Cerebellar cortex (tissue), 1 donor: ENCODE measurements around the gene PDE3A.

Experiments
- DNase-seq: peaks from one replicate; pipeline ENCODE4 v3.0.0-alpha.2; 2015; ENCODE audit warnings: low spot score

PDE3A gene

GRCh38 chr12:20458011-20458410 is 89.7 kb downstream of the PDE3A start:
- DNase-seq, result no peak

GRCh38 chr12:20459920-20460319 is 91.6 kb downstream of the PDE3A start:
- no peak for DNase-seq

- DNase-seq, result no peak
These were observed 92.6 kb downstream of the PDE3A start for GRCh38 chr12:20460956-20461355.

GRCh38 chr12:20463913-20464524 is 95.7 kb downstream of the PDE3A start:
- DNase-seq, result peak; percentile 55

GRCh38 chr12:20469300-20469699 is 101.0 kb downstream of the PDE3A start:
- DNase-seq, result no peak

GRCh38 chr12:20469756-20470155 is 101.4 kb downstream of the PDE3A start:
- no peak for DNase-seq

- DNase-seq, result no peak
These were observed 103.9 kb downstream of the PDE3A start for GRCh38 chr12:20472102-20472782.

- DNase-seq, result no peak
These were observed 104.8 kb downstream of the PDE3A start for GRCh38 chr12:20473133-20473532.

GRCh38 chr12:20474016-20474415 is 105.7 kb downstream of the PDE3A start:
- DNase-seq, result no peak

GRCh38 chr12:20474443-20474842 is 106.1 kb downstream of the PDE3A start:
- DNase-seq, result no peak

GRCh38 chr12:20475542-20475941 is 107.2 kb downstream of the PDE3A start:
- DNase-seq, result no peak

GRCh38 chr12:20476551-20476950 is 108.2 kb downstream of the PDE3A start:
- DNase-seq, result peak; percentile 67

GRCh38 chr12:20477255-20477654 is 108.9 kb downstream of the PDE3A start:
- DNase-seq, result peak; percentile 17

- peak; percentile 48 for DNase-seq
These were observed 109.3 kb downstream of the PDE3A start for GRCh38 chr12:20477672-20478071.

GRCh38 chr12:20482491-20483054 is 114.2 kb downstream of the PDE3A start:
- DNase-seq, result no peak

- DNase-seq, result no peak
These were observed 115.4 kb downstream of the PDE3A start for GRCh38 chr12:20483776-20484175.

GRCh38 chr12:20486233-20486632 is 117.9 kb downstream of the PDE3A start:
- DNase-seq, result no peak

GRCh38 chr12:20487519-20487918 is 119.2 kb downstream of the PDE3A start:
- DNase-seq, result no peak

- DNase-seq, result no peak
These were observed 121.3 kb downstream of the PDE3A start for GRCh38 chr12:20489645-20490044.

GRCh38 chr12:20490213-20490612 is 121.9 kb downstream of the PDE3A start:
- no peak for DNase-seq

GRCh38 chr12:20491290-20491689 is 123.0 kb downstream of the PDE3A start:
- DNase-seq, result no peak

- DNase-seq, result no peak
These were observed 124.0 kb downstream of the PDE3A start for GRCh38 chr12:20492251-20492760.

- no peak for DNase-seq
These were observed 125.6 kb downstream of the PDE3A start for GRCh38 chr12:20493934-20494333.
